HL-60/S4 treated with phorbol 12-myristate 13-acetate at 8.2 ng/mL for 4 days and 3 days (cell line): Measurements from ENCODE around the gene CWF19L1.
"Not testable (repeated sequence)": the region's sequence is repeated elsewhere in the genome, so short reads cannot be mapped to it uniquely, and the experiment has no call there.

Experiments used
- in situ Hi-C: fragments of 300-500 bp; cut with MboI; formaldehyde crosslinking; loops from 2 replicates; pipeline ENCODE4 v1.15.0; 2022; ENCODE audit warnings: low sequenced_read_pairs

Gene CWF19L1

GRCh38 chr10:100267239-100268104 lies at the start of gene CWF19L1:
TSS of gene CWF19L1 (minus strand) at chr10:100267638. CDS start at chr10:100267593, 45 bp downstream.
- in situ Hi-C loops, result no loop called here

- in situ Hi-C loops, result no loop called here
These were observed 48.2 kb upstream of the CWF19L1 start for GRCh38 chr10:100315615-100316014.

GRCh38 chr10:100311298-100311697 lies 43.9 kb upstream of the CWF19L1 start:
- in situ Hi-C loops, result no loop called here

GRCh38 chr10:100307684-100308083 lies 40.2 kb upstream of the CWF19L1 start:
- in situ Hi-C loops, result no loop called here

- in situ Hi-C loops, result no loop called here
These were observed 39.4 kb upstream of the CWF19L1 start for GRCh38 chr10:100306861-100307260.

- in situ Hi-C loops, result no loop called here
These were observed 37.0 kb upstream of the CWF19L1 start for GRCh38 chr10:100304414-100304813.

- in situ Hi-C loops, result no loop called here
These were observed 36.4 kb upstream of the CWF19L1 start for GRCh38 chr10:100303724-100304319.

GRCh38 chr10:100301123-100301522 lies 33.7 kb upstream of the CWF19L1 start:
- in situ Hi-C loops, result not testable (repeated sequence)

- in situ Hi-C loops, result no loop called here
These were observed 29.8 kb upstream of the CWF19L1 start for GRCh38 chr10:100297242-100297641.

GRCh38 chr10:100293066-100293465 lies 25.6 kb upstream of the CWF19L1 start:
- in situ Hi-C loops, result no loop called here

- in situ Hi-C loops, result not testable (repeated sequence)
These were observed 24.9 kb upstream of the CWF19L1 start for GRCh38 chr10:100292300-100292699.

GRCh38 chr10:100291356-100291755 lies 23.9 kb upstream of the CWF19L1 start:
- in situ Hi-C loops, result no loop called here

- in situ Hi-C loops, result no loop called here
These were observed 22.2 kb upstream of the CWF19L1 start for GRCh38 chr10:100289641-100290040.

GRCh38 chr10:100288196-100288595 lies 20.8 kb upstream of the CWF19L1 start:
- in situ Hi-C loops, result no loop called here

- in situ Hi-C loops, result no loop called here
These were observed 20.3 kb upstream of the CWF19L1 start for GRCh38 chr10:100287756-100288155.

- in situ Hi-C loops, result no loop called here
These were observed 18.9 kb upstream of the CWF19L1 start, which contains the start of gene BLOC1S2 for GRCh38 chr10:100286051-100287033. TSS of gene BLOC1S2 (minus strand) at chr10:100286680. CDS start at chr10:100286659, 21 bp downstream.

GRCh38 chr10:100285326-100285725 lies 17.9 kb upstream of the CWF19L1 start:
- in situ Hi-C loops, result not testable (repeated sequence)

- in situ Hi-C loops, result no loop called here
These were observed 15.5 kb upstream of the CWF19L1 start for GRCh38 chr10:100282907-100283306.

GRCh38 chr10:100276971-100277370 lies 9.5 kb upstream of the CWF19L1 start:
- in situ Hi-C loops, result not testable (repeated sequence)

- in situ Hi-C loops, result no loop called here
These were observed 1.5 kb downstream of the CWF19L1 start for GRCh38 chr10:100265821-100266485.
